ENCODE results near the gene MAST2. TPM values are rescaled to one million over a fixed set of nuclear protein-coding genes. Genes with fewer than 3 reads are reported as not detected.

The MAST2 gene
- total and polyA plus RNA-seq, 2 of the 13 experiments (the other 11 are each of a cell fraction or from before 2014, with no cell fraction given) = 15.3 to 23.0 TPM

DNA sequence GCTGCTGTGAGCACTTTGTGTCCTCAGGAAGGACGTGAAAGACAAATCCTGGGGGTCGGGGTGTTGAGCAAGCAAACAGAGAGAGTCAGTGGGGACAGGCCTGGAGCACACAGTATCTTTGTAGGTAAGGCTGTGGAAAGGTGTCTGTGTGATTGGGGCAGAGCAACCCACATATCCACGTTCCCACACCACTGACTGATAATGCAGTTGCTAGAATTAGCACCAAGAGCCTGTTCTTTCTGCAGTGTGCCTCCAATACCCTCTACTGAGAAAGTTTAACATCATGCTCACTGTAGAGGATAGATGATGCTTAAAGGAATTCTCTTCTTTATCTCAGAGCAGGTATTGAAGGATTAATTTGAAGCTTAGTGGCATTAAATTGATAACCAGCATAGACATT is 167.9 kb downstream of the MAST2 start:
- no peak overlapping the region for H3K27ac ChIP-seq (ENCODE audit: extremely low read length, insufficient read depth, low read length)
- intact Hi-C loops (cut with micrococcal nuclease; ENCODE audit: unreplicated experiment) = no loop called here
- in situ Hi-C loops (cut with HindIII; ENCODE audit: extremely low pct_ligation_motif_present, low pct_unique_long_range_greater_than_20kb) = no loop called here

More for the DNA sequence above, 167.9 kb downstream of the MAST2 start:
- ATAC-seq (no peak), DNase-seq (ENCODE audit: low spot score) (no peak), FAIRE-seq (no peak)
- no peak overlapping the region for H2AFZ ChIP-seq (ENCODE audit: low read length)
- H3K9me3 ChIP-seq (ENCODE audit: low read length) = no peaks in the 10 kb centered on the region
- no peak overlapping the region for H3K4me2 ChIP-seq (ENCODE audit: low read depth, low read length)
- H3K4me3 ChIP-seq (replicated peaks in 1 of 3; ENCODE audit: insufficient read depth in 1 of 3, low read depth in 2 of 3, low read length in 3 of 3) = no peak overlapping the region
- H3K4me1 ChIP-seq (ENCODE audit: insufficient read depth, low read length) = peaks cover 52% of the 10 kb centered on the region
- WGBS (ENCODE audit: low lambda C conversion rate) = 95% methylated on average over 3 of the region's 3 CpGs
- peaks cover 7 to 16% of the 10 kb centered on the region in 2 experiments; a peak in 4 of 5 replicates for H3K36me3 ChIP-seq (replicated peaks in 1 of 2; ENCODE audit: control insufficient read depth in 1 of 2, insufficient read depth in 2 of 2, low read length in 2 of 2)
- H3K9ac ChIP-seq (ENCODE audit: insufficient read depth, low read depth, low read length) = no peak overlapping the region
- no peaks in the 10 kb centered on the region for H4K20me1 ChIP-seq (ENCODE audit: insufficient read depth, low read length)
- no peak for TF ChIP-seq KLF12 (CRISPR knock-in tag; IDR thresholded peaks at IDR 0.05; ENCODE audit: borderline replicate concordance)
- TF ChIP-seq ATF7 (IDR thresholded peaks at IDR 0.05) = no peak
- no peak for TF ChIP-seq ATF7 (CRISPR knock-in tag; IDR thresholded peaks at IDR 0.05)
- no peak for TF ChIP-seq ZNF121 (CRISPR knock-in tag; IDR thresholded peaks at IDR 0.05)
- no peak for TF ChIP-seq THYN1 (CRISPR knock-in tag; IDR thresholded peaks at IDR 0.05; ENCODE audit: borderline replicate concordance, low read depth)
- no peak for TF ChIP-seq ZNF562 (CRISPR knock-in tag; IDR thresholded peaks at IDR 0.05; ENCODE audit: borderline replicate concordance)
- no peak for TF ChIP-seq POLR2AphosphoS2 (IDR thresholded peaks at IDR 0.05; ENCODE audit: low read depth, low read length)
- TF ChIP-seq ZNF292 (CRISPR knock-in tag; IDR thresholded peaks at IDR 0.05; ENCODE audit: borderline replicate concordance, low read depth) = no peak
- no peak for TF ChIP-seq ZEB1 (IDR thresholded peaks at IDR 0.05; ENCODE audit: insufficient replicate concordance, low read depth)
- TF ChIP-seq CENPX (CRISPR knock-in tag; IDR thresholded peaks at IDR 0.05) = no peak
- TF ChIP-seq, protein P1, sequence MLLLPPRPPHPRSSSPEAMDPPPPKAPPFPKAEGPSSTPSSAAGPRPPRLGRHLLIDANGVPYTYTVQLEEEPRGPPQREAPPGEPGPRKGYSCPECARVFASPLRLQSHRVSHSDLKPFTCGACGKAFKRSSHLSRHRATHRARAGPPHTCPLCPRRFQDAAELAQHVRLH (CRISPR knock-in tag; IDR thresholded peaks at IDR 0.05; ENCODE audit: borderline replicate concordance, low read depth) = no peak
- TF ChIP-seq FOSL2 (CRISPR knock-in tag; IDR thresholded peaks at IDR 0.05) = no peak
- TF ChIP-seq EZH2 (conservative IDR thresholded peaks at IDR 0.05; ENCODE audit: low read depth, low read length) = no peak
- TF ChIP-seq, protein P2, sequence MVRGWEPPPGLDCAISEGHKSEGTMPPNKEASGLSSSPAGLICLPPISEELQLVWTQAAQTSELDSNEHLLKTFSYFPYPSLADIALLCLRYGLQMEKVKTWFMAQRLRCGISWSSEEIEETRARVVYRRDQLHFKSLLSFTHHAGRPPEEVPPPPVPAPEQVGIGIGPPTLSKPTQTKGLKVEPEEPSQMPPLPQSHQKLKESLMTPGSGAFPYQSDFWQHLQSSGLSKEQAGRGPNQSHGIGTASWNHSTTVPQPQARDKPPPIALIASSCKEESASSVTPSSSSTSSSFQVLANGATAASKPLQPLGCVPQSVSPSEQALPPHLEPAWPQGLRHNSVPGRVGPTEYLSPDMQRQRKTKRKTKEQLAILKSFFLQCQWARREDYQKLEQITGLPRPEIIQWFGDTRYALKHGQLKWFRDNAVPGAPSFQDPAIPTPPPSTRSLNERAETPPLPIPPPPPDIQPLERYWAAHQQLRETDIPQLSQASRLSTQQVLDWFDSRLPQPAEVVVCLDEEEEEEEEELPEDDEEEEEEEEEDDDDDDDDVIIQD (CRISPR knock-in tag; IDR thresholded peaks at IDR 0.05; ENCODE audit: low read depth) = no peak
- no peaks in the 10 kb centered on the region for H3K79me2 ChIP-seq (ENCODE audit: insufficient read depth, low read length)
- BruUV-seq (replicated peaks) = no TSS peak
- H3K27me3 ChIP-seq (ENCODE audit: control insufficient read depth in 1 of 2, insufficient read depth in 2 of 2, low read length in 2 of 2) = no peaks in the 10 kb centered on the region
- ChIA-PET CTCF (ENCODE audit: low intra/inter-chr PET ratio, low total read pairs) (no interaction called here), POLR2A (no interaction called here)

All from HepG2 (cell line).